IPS-11a (cell line): ENCODE results near the gene DIAPH3.

Source experiments
- H3K4me3 ChIP-seq: one replicate; pipeline ENCODE4 v1.5.1; 2013; ENCODE audit warnings: low read depth, low read length, control low read depth

Gene DIAPH3

GRCh38 chr13:59742467-59742866 is 421.3 kb downstream of the DIAPH3 start:
- H3K4me3 ChIP-seq: no peak overlapping the region

DNA sequence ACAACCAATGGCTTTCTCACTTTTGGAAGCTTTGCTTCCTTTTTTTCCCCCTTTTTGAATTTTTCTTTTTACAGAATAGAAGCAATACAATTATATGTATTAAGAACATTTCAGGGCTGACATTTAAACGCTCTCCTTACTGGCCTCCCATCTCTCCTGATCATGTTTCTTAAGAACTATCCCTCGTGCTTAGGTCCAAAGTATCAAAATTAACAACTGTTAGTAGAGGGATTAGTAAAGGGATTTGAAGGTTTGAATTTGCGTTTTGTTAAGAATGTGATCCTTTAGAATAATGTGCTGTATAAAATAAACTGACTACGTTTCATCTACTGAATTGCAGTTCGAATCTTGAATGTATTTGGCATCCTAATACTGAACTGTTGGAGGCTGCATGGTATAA is 424.8 kb downstream of the DIAPH3 start:
- no peak overlapping the region for H3K4me3 ChIP-seq

DNA sequence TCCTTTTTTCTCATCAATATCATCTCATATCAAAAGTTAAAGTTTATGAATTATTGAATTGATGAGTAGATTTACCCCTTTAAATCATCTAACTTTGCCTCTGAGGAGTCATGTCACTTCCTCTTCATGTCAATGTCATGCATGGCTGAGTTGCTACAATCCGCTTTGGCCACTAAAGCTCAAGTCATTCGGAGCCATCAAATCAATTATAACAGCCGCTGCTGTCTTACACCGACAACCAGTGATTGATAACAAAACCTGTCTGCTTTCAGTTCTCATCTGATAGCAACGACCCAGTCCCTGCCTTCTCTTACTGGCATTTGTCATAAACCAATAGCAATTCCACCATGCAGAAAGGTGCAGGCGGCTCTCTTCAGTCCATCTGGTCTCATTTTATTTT is 429.3 kb downstream of the DIAPH3 start:
- H3K4me3 ChIP-seq: no peak overlapping the region

- no peak overlapping the region for H3K4me3 ChIP-seq
Observed at GRCh38 chr13:59733744-59734143, 430.0 kb downstream of the DIAPH3 start.

GRCh38 chr13:59730026-59730425 is 433.7 kb downstream of the DIAPH3 start:
- no peak overlapping the region for H3K4me3 ChIP-seq

DNA sequence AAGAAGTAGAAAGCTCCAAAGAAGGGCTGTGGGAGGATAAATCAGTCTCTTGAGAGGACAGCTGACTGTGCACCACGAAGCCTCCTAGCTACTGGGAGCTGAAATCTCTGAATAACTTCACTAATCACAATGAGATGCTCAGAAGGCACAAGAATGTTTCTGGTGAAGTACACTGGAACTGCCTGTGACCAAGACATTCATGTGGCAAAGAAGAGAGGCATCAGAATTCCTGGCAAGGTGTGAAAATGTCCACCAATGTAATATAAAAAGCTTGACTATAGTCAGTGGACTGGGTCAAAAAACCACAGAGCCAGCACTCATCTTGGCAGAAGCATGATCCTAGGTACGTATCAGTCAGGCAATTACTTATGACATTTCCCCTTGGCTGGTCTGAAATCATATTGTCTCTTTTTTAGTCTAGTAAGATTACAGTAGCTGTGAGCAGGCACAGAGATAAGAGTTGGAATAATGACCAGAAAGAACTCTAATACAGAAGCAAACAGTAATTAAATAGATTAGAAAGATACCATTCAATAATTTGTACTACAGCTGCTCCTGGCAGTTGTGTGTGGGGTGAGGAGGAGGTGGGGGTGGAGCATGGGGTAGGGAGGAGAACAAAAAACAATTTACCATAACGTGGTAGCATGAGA is 434.7 kb downstream of the DIAPH3 start:
- no peak overlapping the region for H3K4me3 ChIP-seq

DNA sequence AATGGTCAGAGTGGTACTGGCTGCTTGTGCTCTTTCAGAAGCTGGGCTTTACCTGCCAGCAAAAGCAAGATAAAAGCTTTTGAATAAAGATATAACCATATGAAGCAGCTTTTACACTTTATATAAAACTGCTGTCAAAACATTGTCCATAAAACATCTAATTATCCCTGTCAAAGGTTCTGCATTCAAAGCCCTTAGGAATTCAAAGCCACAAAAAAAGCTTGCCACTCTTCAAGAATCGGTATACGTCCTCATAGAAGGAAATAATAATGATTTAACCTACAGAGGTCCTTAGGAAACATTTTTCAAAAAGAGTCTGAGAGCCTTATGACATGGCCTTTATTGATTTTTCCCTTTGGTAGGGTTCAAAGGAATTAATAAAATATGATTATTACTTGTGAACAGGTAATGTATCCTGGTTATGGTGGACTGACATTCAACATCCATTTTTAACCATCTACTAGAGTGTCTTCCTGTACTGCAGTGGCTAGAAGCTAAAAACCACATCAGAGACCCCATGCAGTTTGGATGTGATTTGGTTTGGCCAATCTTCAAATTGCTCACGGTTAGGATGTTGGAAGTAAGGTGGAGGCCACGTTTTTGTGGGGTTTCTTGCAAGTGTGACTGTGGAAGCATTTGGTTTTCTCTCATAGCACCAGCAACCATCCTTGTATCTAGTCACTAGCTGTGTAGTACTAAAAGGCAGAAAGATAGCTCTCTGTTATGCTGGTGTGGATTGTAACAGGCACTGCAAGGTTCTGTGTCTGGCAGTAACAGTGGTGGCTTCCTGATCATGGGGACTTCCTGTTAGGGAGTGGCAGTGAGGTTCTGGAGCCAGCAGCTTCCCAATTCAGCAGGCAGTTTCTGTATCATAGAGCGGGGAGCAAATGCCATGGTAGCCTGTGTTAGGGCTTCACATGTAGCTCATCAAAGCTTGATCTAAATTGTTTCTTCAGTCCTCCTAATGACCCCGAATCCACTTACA is 441.5 kb downstream of the DIAPH3 start:
- no peak overlapping the region for H3K4me3 ChIP-seq

DNA sequence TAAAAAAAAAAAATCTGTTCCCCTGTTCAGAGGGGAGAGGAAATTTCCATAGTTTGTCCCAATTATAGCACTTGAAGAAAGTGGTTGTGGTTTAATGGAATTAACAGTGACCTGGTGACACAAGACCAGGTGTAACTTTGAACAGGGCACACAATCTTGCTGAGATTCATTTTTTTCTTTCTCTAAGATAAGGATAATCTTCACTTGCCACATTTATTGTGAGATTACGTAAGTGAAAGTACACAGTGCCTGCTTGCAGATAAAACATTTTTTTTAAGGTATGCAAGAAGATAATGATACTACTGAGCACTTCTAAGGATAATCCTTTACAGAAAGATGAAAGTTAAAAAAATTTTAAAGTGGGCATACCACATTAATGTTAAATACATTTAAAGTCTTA is 448.1 kb downstream of the DIAPH3 start:
- no peak overlapping the region for H3K4me3 ChIP-seq

DNA sequence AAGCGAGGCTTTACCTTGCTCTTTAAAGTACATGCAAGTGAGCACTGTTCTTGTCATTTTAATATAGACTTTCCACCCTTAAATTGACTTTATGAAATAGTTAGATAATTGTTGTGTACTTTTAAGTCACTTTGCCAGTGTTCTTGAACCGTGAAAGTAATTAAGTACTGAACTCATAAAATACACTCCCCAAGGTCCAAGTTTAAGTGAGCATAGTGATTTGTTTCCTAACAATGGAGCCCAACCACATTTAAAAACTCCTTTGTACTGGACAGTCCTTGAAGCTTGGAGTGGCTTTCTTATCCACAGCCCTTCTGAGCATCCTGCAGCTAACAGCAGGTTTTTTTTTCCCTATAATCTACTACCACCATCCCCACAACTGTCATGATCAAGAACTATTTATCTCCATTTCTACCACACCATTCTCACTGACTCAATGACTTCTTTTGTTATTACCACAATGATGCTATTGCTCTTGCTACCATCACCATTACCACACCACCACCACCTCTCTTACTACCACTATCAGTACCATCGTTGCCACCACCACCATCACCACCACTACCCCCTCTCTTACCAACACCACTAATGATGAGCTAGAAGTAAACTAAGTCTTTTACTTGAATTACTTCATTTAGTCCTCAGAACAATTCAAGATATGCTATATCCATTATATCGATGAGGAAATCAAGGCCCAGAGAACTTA is 452.6 kb downstream of the DIAPH3 start:
- H3K4me3 ChIP-seq: no peak overlapping the region

DNA sequence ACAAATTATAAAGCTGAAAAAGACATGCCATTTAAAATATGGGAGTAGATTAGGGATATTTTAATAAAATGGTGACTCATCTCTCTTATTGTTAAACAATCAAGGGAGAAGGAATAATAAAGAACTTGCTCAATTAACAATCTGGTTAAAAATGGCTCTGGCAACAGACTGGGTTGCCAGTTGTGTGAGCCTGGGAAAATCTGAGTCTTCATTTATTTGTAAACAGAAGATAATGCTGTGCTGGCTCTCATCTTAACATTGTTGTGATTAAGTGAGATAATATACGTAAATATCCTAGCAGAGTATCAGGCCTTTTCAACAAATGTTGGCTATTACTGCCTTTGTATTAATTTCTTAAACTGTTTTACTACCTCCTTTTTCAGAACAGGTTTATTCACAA is 453.3 kb downstream of the DIAPH3 start:
- no peak overlapping the region for H3K4me3 ChIP-seq

- H3K4me3 ChIP-seq: no peak overlapping the region
Observed at GRCh38 chr13:59706101-59706976, 457.4 kb downstream of the DIAPH3 start.

- H3K4me3 ChIP-seq: no peak overlapping the region
Observed at GRCh38 chr13:59702269-59702668, 461.5 kb downstream of the DIAPH3 start.

- no peak overlapping the region for H3K4me3 ChIP-seq
Observed at GRCh38 chr13:59701261-59701660, 462.5 kb downstream of the DIAPH3 start.

- no peak overlapping the region for H3K4me3 ChIP-seq
Observed at GRCh38 chr13:59700281-59700680, 463.4 kb downstream of the DIAPH3 start.

DNA sequence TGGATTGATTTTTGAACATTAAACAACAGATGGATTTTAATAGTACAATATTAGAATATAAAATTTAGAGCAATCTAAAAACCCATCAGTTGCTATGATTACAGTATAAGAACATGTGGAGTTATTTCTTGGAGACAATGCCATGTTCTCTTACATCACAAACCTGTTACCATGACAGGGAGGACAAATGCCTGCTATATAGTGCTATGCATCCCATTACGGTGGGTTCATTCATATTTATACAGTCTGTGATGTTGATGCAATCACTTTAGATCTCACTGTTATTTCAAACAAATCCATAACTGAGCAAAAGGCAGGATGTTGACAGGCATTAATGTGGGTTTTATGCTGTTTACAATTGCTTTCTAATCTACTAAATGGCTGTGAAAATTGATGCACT is 467.5 kb downstream of the DIAPH3 start:
- H3K4me3 ChIP-seq: no peak overlapping the region

DNA sequence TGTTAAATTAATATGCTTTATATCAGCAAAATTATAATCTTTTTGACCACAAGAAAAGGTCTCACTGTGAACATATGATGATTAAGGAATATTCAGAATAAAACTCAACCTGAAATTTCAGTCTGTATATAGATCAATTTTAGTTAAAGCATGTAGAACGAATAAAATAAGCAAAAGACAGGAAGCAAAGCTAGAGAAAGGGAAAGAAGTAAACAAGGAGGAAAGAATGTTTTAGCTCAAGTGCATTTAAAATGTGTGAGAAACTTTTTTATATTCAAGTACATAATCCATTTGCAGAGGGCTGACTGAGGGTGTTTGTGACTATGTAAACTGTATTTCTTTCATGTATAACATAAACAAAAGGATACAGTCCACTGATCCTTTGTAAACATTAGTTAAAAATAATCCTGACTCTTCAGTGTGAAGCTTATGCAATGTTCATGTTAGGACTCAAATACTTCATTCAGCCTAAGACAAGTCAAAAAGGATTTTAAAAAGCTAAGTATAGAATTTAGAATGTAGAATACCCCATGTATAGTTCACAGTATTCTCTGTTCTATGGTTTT is 472.1 kb downstream of the DIAPH3 start:
- no peak overlapping the region for H3K4me3 ChIP-seq

- no peak overlapping the region for H3K4me3 ChIP-seq
Observed at GRCh38 chr13:59690857-59691500, 472.7 kb downstream of the DIAPH3 start.

DNA sequence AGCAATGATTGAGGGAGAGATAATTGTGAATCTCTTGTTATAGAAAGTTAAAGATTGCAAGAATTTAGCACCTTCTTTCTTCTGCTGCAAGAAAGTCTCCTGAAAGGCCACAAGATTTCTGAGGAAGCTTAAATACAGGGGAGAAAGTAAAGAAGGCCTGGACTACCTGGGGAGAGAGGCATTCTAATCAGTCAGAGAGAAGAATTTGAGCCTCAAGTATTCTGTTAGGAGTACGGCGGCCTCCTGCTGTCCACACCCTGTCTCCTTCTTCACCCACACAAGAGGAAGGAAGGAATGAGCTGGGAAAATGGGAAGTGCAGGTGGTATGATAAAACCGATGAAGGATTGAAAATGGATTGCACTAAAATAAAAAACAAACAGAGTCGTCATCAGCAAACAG is 474.7 kb downstream of the DIAPH3 start:
- H3K4me3 ChIP-seq: no peak overlapping the region

DNA sequence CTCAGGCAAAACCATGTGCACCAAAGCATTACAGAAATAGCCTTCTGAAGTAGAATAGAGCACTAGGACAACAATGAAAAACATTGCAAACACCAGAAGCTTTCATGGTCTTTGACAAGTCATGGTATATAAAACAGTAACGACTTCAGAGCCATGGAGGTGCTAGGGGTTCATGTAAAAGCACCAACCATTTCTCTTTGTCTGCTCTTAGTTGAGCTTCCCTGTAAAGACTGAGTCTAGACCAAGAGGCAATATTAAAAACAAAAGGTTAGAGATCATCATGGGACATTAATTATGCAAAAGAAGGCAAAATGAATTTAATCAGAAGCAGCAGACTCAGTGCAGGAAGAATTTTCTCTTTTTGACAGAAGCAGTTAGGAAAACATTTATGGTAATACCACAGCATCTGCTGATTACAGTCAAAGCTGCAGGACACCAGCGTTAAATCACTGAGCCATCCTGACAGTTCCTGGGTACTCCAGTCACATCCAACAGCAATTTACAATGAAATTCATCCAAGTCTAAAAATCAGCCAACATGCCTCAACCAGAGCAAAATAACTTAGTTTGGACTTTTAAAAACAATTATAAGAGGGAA is 476.8 kb downstream of the DIAPH3 start:
- H3K4me3 ChIP-seq: no peak overlapping the region
